GM12878 (cell line): ENCODE results near the gene CNN2. TPM values are rescaled to one million over a fixed set of nuclear protein-coding genes. Genes with fewer than 3 reads are reported as not detected.

ENCODE experiments used
- ASH2L ChIP-seq: fragments of 300-600, 200-600 bp; sonication (generic); IDR thresholded peaks from 2 replicates; pipeline ENCODE4 v1.6.1; 2017; ENCODE audit warnings: low read depth, mild to moderate bottlenecking, borderline replicate concordance
- BHLHE40 ChIP-seq, 2 experiments: fragments of 450-650 bp in 1 of 2; IDR thresholded peaks; 2 replicates each; pipeline ENCODE4 v1.6.1; 2011 to 2017; ENCODE audit warnings: low read depth in 2 of 2, borderline replicate concordance in 1 of 2, improper control_type of control experiment in 1 of 2, low read length in 1 of 2, mild to moderate bottlenecking in 1 of 2
- CEBPB ChIP-seq, 2 experiments: fragments of 150-350 bp in 1 of 2; IDR thresholded peaks; 2 replicates each; pipeline ENCODE4 v1.6.1; 2012 to 2014; ENCODE audit warnings: low read depth in 2 of 2, low read length in 2 of 2, borderline replicate concordance in 1 of 2, inconsistent platforms in 1 of 2
- EP300 ChIP-seq, 2 experiments: fragments of 150-350 bp in 1 of 2; IDR thresholded peaks; 2 replicates each; pipeline ENCODE4 v1.6.1; 2011 to 2012; ENCODE audit warnings: low read depth in 2 of 2, low read length in 2 of 2, borderline replicate concordance in 1 of 2, improper control_type of control experiment in 1 of 2, inconsistent platforms in 1 of 2; ENCODE audit not compliant: control insufficient read depth in 1 of 2
- EZH2 ChIP-seq: IDR thresholded peaks from 2 replicates; pipeline ENCODE4 v1.6.1; 2012; ENCODE audit warnings: low read depth, mild to moderate bottlenecking, control low read depth, inconsistent platforms, low read length, borderline replicate concordance; ENCODE audit not compliant: control insufficient read depth
- FOXM1 ChIP-seq: IDR thresholded peaks from 2 replicates; pipeline ENCODE4 v1.6.1; 2012; ENCODE audit warnings: low read depth, mild to moderate bottlenecking, inconsistent platforms, low read length, moderate library complexity
- MEF2B ChIP-seq: fragments of 450-650 bp; IDR thresholded peaks from 2 replicates; pipeline ENCODE4 v1.6.1; 2018; ENCODE audit warnings: mild to moderate bottlenecking, moderate library complexity; ENCODE audit not compliant: partially characterized antibody, poor library complexity, severe bottlenecking
- MXI1 ChIP-seq: fragments of 150-350 bp; IDR thresholded peaks from 2 replicates; pipeline ENCODE4 v1.6.1; 2011; ENCODE audit warnings: low read depth, mild to moderate bottlenecking, inconsistent platforms, low read length, improper control_type of control experiment
- MYB ChIP-seq: fragments of 150-350 bp; IDR thresholded peaks from 2 replicates; pipeline ENCODE4 v1.6.1; 2014; ENCODE audit warnings: mild to moderate bottlenecking, low read depth, low read length, borderline replicate concordance
- NR2C2 ChIP-seq: IDR thresholded peaks from 2 replicates; pipeline ENCODE4 v1.6.1; 2011; ENCODE audit warnings: borderline replicate concordance, low read depth; ENCODE audit not compliant: control insufficient read depth, insufficient read length
- NR2F1 ChIP-seq: fragments of 450-650 bp; conservative IDR thresholded peaks from 2 replicates; pipeline ENCODE4 v1.6.1; 2017; ENCODE audit warnings: mild to moderate bottlenecking
- RAD21 ChIP-seq: IDR thresholded peaks from 2 replicates; pipeline ENCODE4 v1.6.1; 2011; ENCODE audit warnings: mild to moderate bottlenecking, low read depth, low read length, moderate library complexity; ENCODE audit not compliant: insufficient read depth
- RBBP5 ChIP-seq: fragments of 200-600 bp; sonication (generic); conservative IDR thresholded peaks from 2 replicates; pipeline ENCODE4 v1.6.1; 2016
- RCOR1 ChIP-seq: conservative IDR thresholded peaks from 2 replicates; pipeline ENCODE4 v1.6.1; 2012; ENCODE audit warnings: low read depth, low read length, improper control_type of control experiment
- RELA ChIP-seq: fragments of 450-650 bp; IDR thresholded peaks from 2 replicates; pipeline ENCODE4 v1.8.0; 2014; ENCODE audit warnings: borderline replicate concordance; ENCODE audit not compliant: partially characterized antibody
- SIX5 ChIP-seq: IDR thresholded peaks from 2 replicates; pipeline ENCODE4 v1.6.1; 2011; ENCODE audit warnings: mild to moderate bottlenecking, low read depth, low read length, moderate library complexity; ENCODE audit not compliant: severe bottlenecking
- TAF1 ChIP-seq: IDR thresholded peaks from 2 replicates; pipeline ENCODE4 v1.6.1; 2011; ENCODE audit warnings: mild to moderate bottlenecking, low read depth, low read length, borderline replicate concordance
- TCF12 ChIP-seq: IDR thresholded peaks from 2 replicates; pipeline ENCODE4 v1.6.1; 2011; ENCODE audit warnings: low read depth, mild to moderate bottlenecking, low read length
- ZNF207 ChIP-seq: fragments of 450-650 bp; IDR thresholded peaks from 2 replicates; pipeline ENCODE4 v1.6.1; 2014; ENCODE audit warnings: antibody characterized with exemption, mild to moderate bottlenecking, borderline replicate concordance
- ZNF24 ChIP-seq: fragments of 450-650 bp; IDR thresholded peaks from 2 replicates; pipeline ENCODE4 v1.6.1; 2017; ENCODE audit warnings: antibody characterized with exemption, mild to moderate bottlenecking
- ZNF622 ChIP-seq: fragments of 450-650 bp; IDR thresholded peaks from 2 replicates; pipeline ENCODE4 v1.6.1; 2017; ENCODE audit warnings: mild to moderate bottlenecking, inconsistent platforms
- polyA plus RNA-seq, 11 experiments: library from polyadenylated mRNA; depleted of rRNA in 4 of 11; unstranded in 6 of 11; stranded (reverse) in 5 of 11; fragments of >200 nt; fragmentation: Nextera tagmentation in 4 of 11; fragmentation: Illumina TruSeq in 1 of 11; extraction: Ambion mirVana in 4 of 11; extraction: Trizol in 1 of 11; gene quantifications; 1 replicate in 1 of 11; 2 replicates in 10 of 11; pipeline versions ENCODE4 v1.2.1 to v1.2.3, GENCODE V29; 2011 to 2016; ENCODE audit warnings: inconsistent platforms in 2 of 11, missing spikeins in 2 of 11, low read depth in 1 of 11
- total RNA-seq, 4 experiments: library from RNA; depleted of rRNA in 3 of 4; stranded (reverse); fragments of >200 nt in 3 of 4; fragmentation: Illumina TruSeq in 1 of 4; extraction: Trizol in 1 of 4; gene quantifications; 2 replicates each; pipeline versions ENCODE4 v1.2.1 to v1.2.3, GENCODE V29; 2013 to 2021
- TF ChIP-seq, protein P1 (sequence below): IDR thresholded peaks from 2 replicates; pipeline ENCODE4 v1.6.1; 2011; ENCODE audit warnings: borderline replicate concordance, low read depth, mild to moderate bottlenecking, moderate library complexity, low read length; ENCODE audit not compliant: insufficient read depth, poor library complexity, severe bottlenecking
- TF ChIP-seq, protein P2 (sequence below): fragments of 450-650 bp; formaldehyde crosslinking; IDR thresholded peaks from 2 replicates; pipeline ENCODE4 v1.4.0; 2022; ENCODE audit warnings: mild to moderate bottlenecking, moderate library complexity

CNN2 gene
- total and polyA plus RNA-seq, 10 of the 15 experiments (the other 5 are each of a cell fraction or from before 2014, with no cell fraction given) = 34.7 to 311 (median 172) TPM

DNA sequence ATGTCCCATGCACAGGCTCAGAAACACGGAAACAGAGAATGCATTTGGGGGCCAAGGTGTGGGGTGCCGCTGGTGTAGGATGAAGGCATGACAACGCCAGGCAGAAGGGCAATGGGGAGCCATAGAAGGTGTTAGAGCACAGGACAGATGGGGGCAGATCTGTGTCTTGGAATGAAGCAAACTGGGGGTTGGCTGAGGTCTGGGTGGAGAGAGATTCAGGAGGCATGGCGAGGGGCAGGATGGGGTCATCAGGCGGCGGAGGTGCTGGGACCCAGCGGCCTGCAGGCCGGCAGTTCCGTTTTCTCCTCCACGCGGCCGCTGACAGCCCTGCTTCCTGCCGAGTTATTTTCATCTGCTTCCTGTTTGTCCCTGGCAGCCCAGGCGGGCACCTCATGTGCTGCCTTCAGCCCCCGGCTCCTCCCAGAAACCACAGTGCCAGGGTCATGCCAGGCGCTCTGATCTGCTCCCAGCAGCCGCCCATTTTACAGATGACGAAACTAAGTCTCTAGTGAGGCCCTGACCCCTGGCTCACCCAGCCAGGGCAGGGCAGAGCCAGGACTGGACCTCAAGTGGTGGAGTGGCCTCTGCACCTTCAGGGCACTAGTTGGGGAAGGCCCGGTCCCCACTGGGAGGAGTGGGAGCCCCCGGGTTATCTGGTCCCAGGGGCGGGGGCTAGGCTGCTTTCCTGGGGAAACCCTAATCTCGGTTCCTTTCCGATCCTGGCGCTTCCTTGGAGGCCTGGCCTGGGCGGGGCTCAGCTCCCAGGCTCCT, 42.8 kb downstream of the CNN2 start (continued):
- TF ChIP-seq ZNF622 (no peak), RAD21 (no peak), RBBP5 (no peak), BHLHE40 (IDR thresholded peaks at IDR 0.05; ENCODE audit: borderline replicate concordance in 1 of 2, low read depth in 2 of 2, low read length in 1 of 2) (peak; percentile 62 to 76; a peak in 3 of 4 replicates), FOXM1 (no peak), MEF2B (peak; percentile 31), TAF1 (peak; percentile 46; the same call in 1 of the 2 replicates), RCOR1 (no peak), ASH2L (no peak), ZNF207 (no peak), EP300 (IDR thresholded peaks at IDR 0.05; ENCODE audit: borderline replicate concordance in 1 of 2, control insufficient read depth in 1 of 2, low read depth in 2 of 2, low read length in 2 of 2) (no peak), NR2F1 (peak; percentile 76; the same call in 1 of the 2 replicates), SIX5 (no peak), TCF12 (no peak), ZNF24 (no peak), NR2C2 (no peak), CEBPB (IDR thresholded peaks at IDR 0.05; ENCODE audit: borderline replicate concordance in 1 of 2, low read depth in 2 of 2, low read length in 2 of 2) (no peak), EZH2 (no peak), RELA (peak; percentile 28), MXI1 (peak; percentile 95), MYB (no peak)
- TF ChIP-seq, protein P1, sequence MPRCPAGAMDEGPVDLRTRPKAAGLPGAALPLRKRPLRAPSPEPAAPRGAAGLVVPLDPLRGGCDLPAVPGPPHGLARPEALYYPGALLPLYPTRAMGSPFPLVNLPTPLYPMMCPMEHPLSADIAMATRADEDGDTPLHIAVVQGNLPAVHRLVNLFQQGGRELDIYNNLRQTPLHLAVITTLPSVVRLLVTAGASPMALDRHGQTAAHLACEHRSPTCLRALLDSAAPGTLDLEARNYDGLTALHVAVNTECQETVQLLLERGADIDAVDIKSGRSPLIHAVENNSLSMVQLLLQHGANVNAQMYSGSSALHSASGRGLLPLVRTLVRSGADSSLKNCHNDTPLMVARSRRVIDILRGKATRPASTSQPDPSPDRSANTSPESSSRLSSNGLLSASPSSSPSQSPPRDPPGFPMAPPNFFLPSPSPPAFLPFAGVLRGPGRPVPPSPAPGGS = no peak
- TF ChIP-seq, protein P2, sequence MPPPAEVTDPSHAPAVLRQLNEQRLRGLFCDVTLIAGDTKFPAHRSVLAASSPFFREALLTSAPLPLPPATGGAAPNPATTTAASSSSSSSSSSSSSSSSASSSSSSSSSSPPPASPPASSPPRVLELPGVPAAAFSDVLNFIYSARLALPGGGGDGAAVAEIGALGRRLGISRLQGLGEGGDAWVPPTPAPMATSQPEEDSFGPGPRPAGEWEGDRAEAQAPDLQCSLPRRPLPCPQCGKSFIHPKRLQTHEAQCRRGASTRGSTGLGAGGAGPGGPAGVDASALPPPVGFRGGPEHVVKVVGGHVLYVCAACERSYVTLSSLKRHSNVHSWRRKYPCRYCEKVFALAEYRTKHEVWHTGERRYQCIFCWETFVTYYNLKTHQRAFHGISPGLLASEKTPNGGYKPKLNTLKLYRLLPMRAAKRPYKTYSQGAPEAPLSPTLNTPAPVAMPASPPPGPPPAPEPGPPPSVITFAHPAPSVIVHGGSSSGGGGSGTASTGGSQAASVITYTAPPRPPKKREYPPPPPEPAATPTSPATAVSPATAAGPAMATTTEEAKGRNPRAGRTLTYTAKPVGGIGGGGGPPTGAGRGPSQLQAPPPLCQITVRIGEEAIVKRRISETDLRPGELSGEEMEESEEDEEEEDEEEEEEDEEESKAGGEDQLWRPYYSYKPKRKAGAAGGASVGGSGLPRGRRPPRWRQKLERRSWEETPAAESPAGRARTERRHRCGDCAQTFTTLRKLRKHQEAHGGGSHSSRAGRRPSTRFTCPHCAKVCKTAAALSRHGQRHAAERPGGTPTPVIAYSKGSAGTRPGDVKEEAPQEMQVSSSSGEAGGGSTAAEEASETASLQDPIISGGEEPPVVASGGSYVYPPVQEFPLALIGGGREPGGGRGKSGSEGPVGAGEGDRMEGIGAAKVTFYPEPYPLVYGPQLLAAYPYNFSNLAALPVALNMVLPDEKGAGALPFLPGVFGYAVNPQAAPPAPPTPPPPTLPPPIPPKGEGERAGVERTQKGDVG = no peak
